ENCODE data around the gene WDR62. TPM values are rescaled to one million over a fixed set of nuclear protein-coding genes. Genes with fewer than 3 reads are reported as not detected.

Gene WDR62
- total RNA-seq, 1 experiment from 2014 or later: 30.0 TPM

GRCh38 chr19:36103842-36104552 lies 49.3 kb downstream of the WDR62 start:
- Histone ChIP-seq H3K4ac (ENCODE audit: low read depth, low read length) (no peak overlapping the region), H3K79me1 (ENCODE audit: insufficient read depth, low read depth, low read length, poor library complexity, severe bottlenecking) (no peaks in the 10 kb centered on the region), H3K9me3 (ENCODE audit: control insufficient read depth, low read depth, low read length) (no peaks in the 10 kb centered on the region), H3K14ac (ENCODE audit: insufficient read depth, low read length) (no peak overlapping the region), H4K91ac (ENCODE audit: insufficient read length, low read depth, low read length) (no peak overlapping the region), H3K4me1 (ENCODE audit: insufficient read depth, low read length) (no peaks in the 10 kb centered on the region), H4K8ac (replicated peaks; ENCODE audit: insufficient read length, low read depth, low read length) (no peak overlapping the region), H4K5ac (ENCODE audit: insufficient read length, low read depth, low read length) (no peak overlapping the region), H3K79me2 (ENCODE audit: insufficient read depth, low read length) (no peaks in the 10 kb centered on the region), H4K20me1 (ENCODE audit: control insufficient read depth, insufficient read depth, insufficient read length) (no peaks in the 10 kb centered on the region), H3K9ac (ENCODE audit: extremely low read depth, insufficient read length, low read length) (no peak overlapping the region), H2AK5ac (ENCODE audit: insufficient read length, low read length) (no peak overlapping the region), H3K18ac (ENCODE audit: insufficient read length, low read depth, low read length) (no peak overlapping the region), H3K56ac (ENCODE audit: insufficient read length, low read depth, low read length) (no peak overlapping the region), H3K4me2 (ENCODE audit: insufficient read depth, insufficient read length, low read length) (no peak overlapping the region), H2BK15ac (ENCODE audit: low read depth, low read length) (no peak overlapping the region), H2BK120ac (ENCODE audit: low read depth, low read length, poor library complexity, severe bottlenecking) (no peak overlapping the region), H2BK5ac (ENCODE audit: insufficient read length, low read length) (no peak overlapping the region), H3K27ac (ENCODE audit: insufficient read length, low read depth, low read length) (no peak overlapping the region), H2BK20ac (ENCODE audit: low read depth, low read length, poor library complexity, severe bottlenecking) (no peak overlapping the region), H3K27me3 (ENCODE audit: insufficient read depth, low read length) (no peaks in the 10 kb centered on the region), H2BK12ac (ENCODE audit: insufficient read length, low read depth, low read length) (no peak overlapping the region), H2AFZ (ENCODE audit: low read length) (no peak overlapping the region), H3K23ac (ENCODE audit: insufficient read length, low read depth, low read length) (no peak overlapping the region), H3T11ph (ENCODE audit: low read length) (no peak overlapping the region), H3K23me2 (ENCODE audit: insufficient read length, low read depth, low read length, poor library complexity, severe bottlenecking) (no peaks in the 10 kb centered on the region)
- H3K4me1 Mint-ChIP-seq: peaks cover 12 to 13% of the 10 kb centered on the region in 2 experiments
- no peak for DNase-seq
- no CpG with 5 or more reads among the region's 12 CpGs for WGBS (ENCODE audit: extremely low coverage, insufficient read length, low lambda C conversion rate)
- H3K27ac Mint-ChIP-seq: no peak overlapping the region
- no peak for TF ChIP-seq CTCF (conservative IDR thresholded peaks at IDR 0.05)
- no peaks in the 10 kb centered on the region for H3K9me3 Mint-ChIP-seq
- H3K27me3 Mint-ChIP-seq (ENCODE audit: low read depth): no peaks in the 10 kb centered on the region; the same call in 1 of the 2 replicates
- H3K4me3 Mint-ChIP-seq: no peak overlapping the region
- H3K36me3 Mint-ChIP-seq (ENCODE audit: insufficient read depth in 1 of 3, low read depth in 3 of 3): peaks cover 26 to 73% (median 53%) of the 10 kb centered on the region in 3 experiments

Data from H9 (cell line).